Measurements from ENCODE around the gene KHK.

DNA sequence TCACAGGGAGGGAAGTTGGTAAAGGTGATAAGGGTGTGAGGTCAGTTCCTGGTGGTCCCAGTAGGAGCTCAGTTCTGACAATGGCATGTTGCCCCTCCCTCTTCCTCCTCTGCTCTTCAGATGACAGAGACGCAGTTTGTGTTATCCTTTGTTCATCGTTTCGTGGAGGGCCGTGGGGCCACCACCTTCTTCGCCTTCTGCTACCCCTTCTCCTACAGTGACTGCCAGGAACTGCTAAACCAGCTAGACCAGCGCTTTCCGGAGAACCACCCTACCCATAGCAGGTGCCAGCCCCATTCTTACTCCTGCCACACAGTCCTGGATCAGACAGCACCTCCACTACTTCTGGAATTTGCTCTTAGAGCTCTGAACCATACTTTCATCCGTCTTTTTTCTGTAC lies 32.8 kb upstream of the KHK start:
- no peak for TF ChIP-seq EP300 (IDR thresholded peaks at IDR 0.05)
- TF ChIP-seq, protein P1, sequence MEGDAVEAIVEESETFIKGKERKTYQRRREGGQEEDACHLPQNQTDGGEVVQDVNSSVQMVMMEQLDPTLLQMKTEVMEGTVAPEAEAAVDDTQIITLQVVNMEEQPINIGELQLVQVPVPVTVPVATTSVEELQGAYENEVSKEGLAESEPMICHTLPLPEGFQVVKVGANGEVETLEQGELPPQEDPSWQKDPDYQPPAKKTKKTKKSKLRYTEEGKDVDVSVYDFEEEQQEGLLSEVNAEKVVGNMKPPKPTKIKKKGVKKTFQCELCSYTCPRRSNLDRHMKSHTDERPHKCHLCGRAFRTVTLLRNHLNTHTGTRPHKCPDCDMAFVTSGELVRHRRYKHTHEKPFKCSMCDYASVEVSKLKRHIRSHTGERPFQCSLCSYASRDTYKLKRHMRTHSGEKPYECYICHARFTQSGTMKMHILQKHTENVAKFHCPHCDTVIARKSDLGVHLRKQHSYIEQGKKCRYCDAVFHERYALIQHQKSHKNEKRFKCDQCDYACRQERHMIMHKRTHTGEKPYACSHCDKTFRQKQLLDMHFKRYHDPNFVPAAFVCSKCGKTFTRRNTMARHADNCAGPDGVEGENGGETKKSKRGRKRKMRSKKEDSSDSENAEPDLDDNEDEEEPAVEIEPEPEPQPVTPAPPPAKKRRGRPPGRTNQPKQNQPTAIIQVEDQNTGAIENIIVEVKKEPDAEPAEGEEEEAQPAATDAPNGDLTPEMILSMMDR (IDR thresholded peaks at IDR 0.05): no peak
- no peak for TF ChIP-seq POLR2A (IDR thresholded peaks at IDR 0.05)
